RKO (cell line): ENCODE results near the gene RIT2.

ENCODE experiments used
- DNase-seq: peaks from one replicate; pipeline ENCODE4 v3.0.0-alpha.2; 2016; ENCODE audit warnings: low spot score

RIT2 gene

GRCh38 chr18:43081396-43081795 is 34.1 kb downstream of the RIT2 start:
- no peak for DNase-seq

GRCh38 chr18:43080671-43081070 is 34.8 kb downstream of the RIT2 start:
- no peak for DNase-seq

DNA sequence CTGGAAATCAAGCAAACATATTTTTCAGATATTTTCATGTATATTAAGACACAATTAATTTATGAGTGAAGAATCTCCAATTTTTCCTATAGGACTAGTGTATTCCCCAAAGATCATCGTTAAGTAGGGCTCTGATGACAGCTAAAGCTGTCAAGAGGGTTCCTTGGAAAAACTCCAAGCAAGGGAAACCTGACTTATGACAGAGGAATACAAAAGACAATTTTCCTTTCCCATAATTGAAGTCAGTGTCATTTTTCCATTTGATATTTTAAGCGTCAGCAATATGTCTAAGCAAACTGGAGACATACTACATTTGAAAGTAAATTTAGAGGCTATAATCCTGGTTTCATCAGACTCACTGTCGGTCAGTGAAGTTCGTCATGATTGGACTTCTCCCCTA is 36.1 kb downstream of the RIT2 start:
- DNase-seq, result no peak

DNA sequence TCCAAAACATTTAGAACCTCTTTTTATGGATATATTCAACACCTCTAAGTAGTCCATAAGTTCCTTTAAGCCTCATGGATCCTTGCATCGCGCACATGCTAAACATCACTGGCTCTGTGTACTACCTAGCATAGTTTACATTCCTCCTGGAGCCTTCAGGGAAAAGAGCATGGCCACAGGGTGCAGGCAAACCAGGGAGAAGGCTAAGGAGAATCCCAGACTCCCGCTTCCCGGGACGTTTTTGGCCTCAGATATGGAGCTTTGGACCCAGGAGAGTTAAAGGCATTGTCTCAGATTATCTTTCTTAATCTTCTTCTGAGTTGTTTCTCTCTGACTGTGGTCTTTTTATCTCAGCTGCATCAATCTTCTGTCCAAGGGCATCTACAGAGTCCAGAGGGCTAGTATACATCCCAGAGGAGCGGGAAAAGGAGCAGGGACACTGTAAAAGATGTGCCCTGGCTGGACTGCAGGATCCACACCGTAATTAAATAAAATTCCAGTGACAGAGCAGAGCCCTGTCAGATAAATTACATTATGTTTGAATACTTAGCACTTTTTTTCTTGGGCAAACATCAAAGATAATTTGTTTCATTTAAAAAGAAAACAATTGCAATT is 36.9 kb downstream of the RIT2 start:
- no peak for DNase-seq

GRCh38 chr18:43077510-43078308 is 37.8 kb downstream of the RIT2 start:
- DNase-seq, result no peak

DNA sequence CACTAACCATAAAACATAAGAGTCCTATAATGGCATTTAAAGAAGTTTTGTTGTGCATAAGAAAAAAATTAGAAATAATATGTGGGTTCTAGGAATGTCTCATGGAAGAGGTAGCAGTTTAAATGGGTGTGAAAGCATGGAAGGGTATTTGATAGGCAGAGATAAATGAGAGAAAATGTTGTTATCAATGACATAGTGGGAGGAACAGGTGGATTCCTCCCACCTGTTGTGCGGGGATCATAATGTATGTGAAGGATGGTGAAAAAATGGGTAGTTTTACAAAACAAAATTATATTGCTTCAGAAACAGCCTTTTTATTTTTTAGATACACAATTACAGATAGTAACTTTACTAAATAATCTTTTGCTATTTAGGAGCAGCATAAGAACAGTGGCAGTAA is 41.7 kb downstream of the RIT2 start:
- no peak for DNase-seq

GRCh38 chr18:43068781-43069180 is 46.7 kb downstream of the RIT2 start:
- DNase-seq, result no peak

DNA sequence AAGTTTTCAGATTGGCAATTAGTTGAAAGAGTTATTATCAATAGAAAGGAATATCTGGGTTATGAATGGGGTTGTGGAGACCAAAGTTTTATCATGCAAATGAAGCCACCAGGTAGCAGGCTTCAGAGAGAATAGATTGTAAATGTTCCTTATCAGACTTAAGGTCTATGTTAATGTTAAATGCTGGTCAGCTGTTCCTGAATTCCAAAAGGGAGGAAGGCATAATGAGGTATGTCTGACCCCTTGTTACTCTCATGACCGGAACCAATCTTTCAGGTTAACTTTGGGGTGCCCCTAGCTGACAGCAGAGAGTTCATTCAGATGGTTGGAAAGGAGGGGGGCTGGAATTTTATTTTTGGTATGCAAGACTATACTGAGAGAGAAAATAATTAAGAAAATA is 47.9 kb downstream of the RIT2 start:
- no peak for DNase-seq

- DNase-seq, result no peak
Measured at GRCh38 chr18:43061816-43062215, 53.7 kb downstream of the RIT2 start.

DNA sequence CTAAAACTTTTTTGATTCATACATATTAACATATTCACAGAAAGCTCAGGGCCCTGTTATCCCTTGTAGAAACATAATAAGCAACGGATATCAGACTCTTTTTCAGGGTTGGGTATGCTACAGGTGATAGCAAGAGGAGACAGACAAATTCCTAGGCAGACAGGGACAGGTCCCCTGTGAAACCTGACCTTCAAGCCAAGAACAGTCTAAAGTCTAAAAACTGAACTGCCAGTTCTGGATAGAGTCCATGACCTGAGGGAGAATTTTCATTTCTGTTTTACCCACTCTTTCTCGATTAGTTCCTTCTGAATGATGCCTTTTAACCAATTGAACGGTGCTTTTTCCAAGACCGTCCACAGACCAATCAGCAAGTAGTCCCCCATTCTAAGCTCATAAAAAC is 54.2 kb downstream of the RIT2 start:
- DNase-seq, result no peak

DNA sequence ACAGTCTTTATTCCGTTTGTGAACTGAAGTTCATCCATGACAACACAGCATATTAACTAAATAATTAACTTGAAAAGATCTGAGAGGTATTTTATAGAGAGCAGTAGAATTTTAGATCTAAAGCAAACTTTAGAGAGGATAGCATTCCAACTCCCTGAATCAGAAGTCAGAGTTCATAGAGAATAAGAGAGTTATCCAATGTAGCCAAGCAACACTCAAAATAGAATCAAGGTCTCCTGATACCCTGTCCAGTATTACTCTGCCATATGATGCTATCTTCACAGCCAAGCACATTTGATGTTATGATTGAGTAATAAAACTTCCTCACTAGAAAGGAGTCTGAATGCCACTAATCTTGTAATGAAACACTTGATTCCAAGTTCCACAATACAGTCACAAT is 55.5 kb downstream of the RIT2 start:
- DNase-seq, result no peak

DNA sequence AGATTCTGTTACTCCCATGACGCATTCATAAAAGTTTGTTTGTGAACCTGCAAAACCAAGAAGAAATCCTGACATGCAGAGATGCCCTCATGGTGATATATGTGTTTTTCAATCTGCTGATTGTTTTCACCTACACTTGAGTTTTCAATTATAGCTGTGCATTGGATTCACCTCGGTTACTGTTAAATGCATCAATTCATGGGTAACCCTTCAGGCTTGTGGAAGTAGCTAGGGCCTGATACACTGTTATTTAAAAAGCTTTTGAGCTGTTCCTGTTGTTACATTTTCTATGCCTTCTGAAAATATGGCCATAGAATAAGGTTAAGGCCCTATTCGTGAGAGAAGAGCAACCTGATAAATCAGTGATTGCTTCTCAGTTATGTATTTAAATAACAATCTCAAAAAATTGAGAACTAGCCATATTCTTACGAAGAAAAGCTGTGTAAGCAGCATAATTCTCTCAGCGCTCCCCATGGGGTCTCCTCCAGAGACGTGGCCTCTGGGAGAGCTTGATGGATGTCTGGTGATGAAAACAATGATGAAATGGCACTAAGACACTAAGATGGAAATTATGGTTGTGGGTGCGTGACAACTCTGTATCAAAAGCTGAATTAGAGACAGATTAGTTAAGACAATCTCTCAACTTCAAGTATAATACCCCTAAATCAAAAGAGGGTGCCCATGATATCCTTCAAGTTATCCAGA is 60.5 kb downstream of the RIT2 start:
- DNase-seq, result no peak

- DNase-seq, result no peak
Measured at GRCh38 chr18:43049021-43049420, 66.5 kb downstream of the RIT2 start.

GRCh38 chr18:43046322-43046721 is 69.2 kb downstream of the RIT2 start:
- DNase-seq, result no peak

DNA sequence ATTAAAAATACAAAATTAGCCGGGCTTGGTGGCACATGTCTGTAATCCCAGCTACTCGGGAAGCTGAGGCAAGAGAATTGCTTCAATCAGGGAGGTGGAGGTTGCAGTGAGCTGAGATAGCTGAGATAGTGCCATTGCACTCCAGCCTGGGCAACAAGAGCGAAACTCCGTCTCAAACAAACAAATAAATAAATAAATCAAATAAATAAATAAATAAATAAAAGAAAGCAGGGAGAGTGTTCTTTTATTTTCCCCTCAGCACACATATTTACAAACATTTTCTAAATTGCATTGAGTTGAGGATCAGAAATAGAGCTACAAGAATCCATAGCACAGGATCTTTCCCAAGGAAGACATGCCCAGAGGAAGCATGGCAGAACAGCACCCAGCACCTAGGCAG is 71.9 kb downstream of the RIT2 start:
- no peak for DNase-seq

DNA sequence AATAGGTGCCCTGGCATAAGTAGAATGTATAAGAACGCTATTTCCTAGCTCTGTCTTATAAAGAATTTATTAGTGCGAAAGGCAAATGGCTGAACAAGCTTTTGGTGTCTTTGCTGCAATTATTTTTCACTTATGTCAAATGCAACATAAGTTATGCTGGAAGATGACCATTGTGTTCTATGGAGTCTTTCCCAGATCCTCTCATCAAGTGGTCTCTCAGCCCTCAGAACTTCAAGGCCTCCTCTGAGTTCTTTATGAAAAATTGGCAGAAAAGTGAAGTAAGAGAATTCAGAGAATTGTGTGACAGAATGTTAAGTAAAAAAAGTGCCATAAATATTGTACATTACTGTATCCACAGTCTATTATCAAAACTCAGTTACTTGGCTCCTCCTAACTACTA is 75.2 kb downstream of the RIT2 start:
- no peak for DNase-seq

DNA sequence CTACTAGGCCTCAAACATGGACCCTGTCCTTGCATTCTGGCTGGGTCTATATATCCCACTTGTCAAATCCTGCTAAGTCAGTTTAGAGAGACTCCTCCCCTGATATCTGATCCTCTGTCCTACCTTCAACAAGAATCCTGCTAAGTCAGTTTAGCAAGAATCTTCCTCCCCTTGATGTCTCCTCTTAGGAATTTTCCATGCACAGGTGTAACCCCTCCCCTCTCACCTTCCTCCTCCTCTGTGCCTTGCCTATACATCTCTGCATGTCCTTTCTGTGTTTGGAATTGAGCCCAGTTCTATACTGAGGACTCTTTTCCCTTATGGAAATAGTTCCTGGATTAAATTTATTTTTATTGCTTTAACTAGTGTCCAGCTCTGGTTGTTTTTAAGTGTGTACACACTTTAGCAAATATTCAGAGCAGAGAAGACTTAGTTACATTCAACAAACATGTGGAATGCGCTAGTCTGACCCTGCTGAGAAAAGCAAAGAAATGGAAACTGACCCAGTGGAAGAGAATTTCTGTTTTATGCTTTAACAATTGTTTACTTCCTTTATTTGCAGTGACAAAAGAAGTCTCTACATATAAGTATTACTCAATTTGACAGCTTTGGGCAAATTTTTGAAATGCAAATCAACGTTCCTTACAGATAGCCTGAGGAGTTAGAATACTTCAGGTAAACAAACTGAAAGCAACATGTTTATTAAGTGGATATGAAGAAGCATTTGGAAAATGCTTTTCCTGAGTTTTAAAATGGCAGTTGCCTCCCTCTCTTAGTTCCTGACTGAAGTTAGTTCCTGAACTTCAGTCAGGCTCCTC is 80.6 kb downstream of the RIT2 start:
- DNase-seq, result no peak

DNA sequence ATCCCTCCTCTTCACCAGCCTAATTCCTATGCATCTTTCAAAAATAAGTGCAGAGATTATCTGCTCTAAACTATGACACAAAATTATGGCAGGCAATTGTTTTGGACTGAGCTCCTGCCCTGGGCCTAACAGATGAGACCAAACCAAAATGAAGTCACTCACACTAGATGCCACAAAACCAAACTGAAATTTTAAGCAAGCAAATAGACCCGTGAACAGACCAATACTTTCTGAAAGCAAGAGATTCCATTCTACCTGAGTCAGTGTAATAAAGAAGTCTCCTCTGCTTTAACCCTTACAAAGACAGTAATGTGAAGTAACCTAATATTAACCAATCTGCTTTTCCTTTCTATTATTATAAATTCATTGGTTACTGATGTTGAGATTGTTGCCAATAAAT is 84.3 kb downstream of the RIT2 start:
- DNase-seq, result no peak

- DNase-seq, result no peak
Measured at GRCh38 chr18:43029414-43029813, 86.1 kb downstream of the RIT2 start.

DNA sequence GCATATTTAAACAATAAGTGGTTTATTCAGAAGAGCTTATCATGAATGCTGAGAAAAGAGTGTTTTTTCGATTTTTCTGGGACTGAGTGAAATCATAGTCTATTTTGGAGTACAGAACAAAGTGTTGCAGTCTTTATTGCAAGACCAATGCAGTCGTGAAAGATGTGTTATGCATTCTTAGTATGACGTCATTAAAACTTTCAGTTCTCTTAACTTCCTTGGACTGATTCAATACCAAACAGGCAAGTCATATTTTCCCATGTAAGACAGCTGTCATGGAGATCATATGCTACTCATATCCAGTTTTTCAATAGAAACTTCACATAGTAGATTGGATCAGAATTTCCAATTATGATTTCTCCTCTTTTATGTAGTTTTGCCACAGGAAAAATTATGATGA is 92.6 kb downstream of the RIT2 start:
- peak; percentile 5 for DNase-seq

DNA sequence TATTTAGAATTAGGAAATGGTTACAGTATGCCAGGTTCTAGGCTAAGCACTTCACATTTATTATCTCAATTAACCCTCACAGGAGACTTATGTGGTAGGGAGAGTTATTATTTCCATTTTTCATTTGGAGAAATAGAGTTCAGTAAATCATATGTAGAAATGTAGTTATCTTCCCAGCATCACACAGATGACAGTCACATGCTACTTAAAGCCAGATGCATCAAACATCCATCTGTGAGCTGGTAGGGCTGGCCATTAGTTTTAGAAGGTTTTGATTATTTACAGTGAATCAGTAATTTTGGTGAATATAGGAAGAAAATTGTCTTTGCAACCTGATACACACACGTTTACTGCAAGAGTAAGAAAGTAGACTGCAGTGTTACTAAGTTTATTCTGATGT is 97.9 kb downstream of the RIT2 start:
- no peak for DNase-seq

DNA sequence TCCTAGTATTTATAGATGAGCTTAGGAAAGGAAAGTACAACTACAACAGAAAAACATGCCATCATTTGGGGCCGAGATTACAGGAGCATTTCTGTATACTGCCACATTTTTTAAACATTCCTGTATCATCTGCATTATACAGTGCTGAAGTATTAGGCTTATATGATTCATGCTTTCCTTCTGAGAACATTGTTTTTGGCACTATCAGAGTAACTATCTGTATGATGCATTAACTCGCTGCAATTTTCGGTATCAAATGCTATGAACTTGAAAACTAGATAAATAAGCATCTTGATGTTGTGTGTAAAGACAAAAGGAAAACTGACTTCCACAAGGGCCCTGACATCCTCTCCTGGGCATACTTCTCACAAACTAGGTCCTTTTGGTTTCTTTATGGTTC is 102.0 kb downstream of the RIT2 start:
- no peak for DNase-seq

- DNase-seq, result no peak
Measured at GRCh38 chr18:43012951-43013350, 102.5 kb downstream of the RIT2 start.
